Nephron (organoid): ENCODE results near the gene FIGN.

ENCODE experiments used
- H3K27ac Mint-ChIP-seq, 3 experiments: 2 replicates each; pipeline ENCODE4 v1.8.0; 2020; ENCODE audit warnings: mixed read lengths in 3 of 3, mild to moderate bottlenecking in 2 of 3, moderate library complexity in 1 of 3
- H3K27me3 Mint-ChIP-seq: 2 replicates; pipeline ENCODE4 v1.8.0; 2021; ENCODE audit warnings: low read depth, mild to moderate bottlenecking, moderate library complexity, mixed read lengths
- H3K36me3 Mint-ChIP-seq: 2 replicates; pipeline ENCODE4 v1.8.0; 2020; ENCODE audit warnings: low read depth, mixed read lengths
- H3K4me1 Mint-ChIP-seq: 2 replicates; pipeline ENCODE4 v1.8.0; 2020; ENCODE audit warnings: mixed read lengths
- H3K4me3 Mint-ChIP-seq, 3 experiments: 2 replicates each; pipeline ENCODE4 v1.8.0; 2020; ENCODE audit warnings: mild to moderate bottlenecking in 3 of 3, mixed read lengths in 3 of 3, moderate library complexity in 2 of 3
- H3K9me3 Mint-ChIP-seq: 2 replicates; pipeline ENCODE4 v1.8.0; 2020; ENCODE audit warnings: mixed read lengths
- CTCF ChIP-seq, 3 experiments: fragments of 200-600 bp; sonication (generic); IDR thresholded peaks; one replicate each; pipeline ENCODE4 v1.5.0; 2021; ENCODE audit warnings: antibody characterized with exemption in 3 of 3; ENCODE audit not compliant: unreplicated experiment in 3 of 3

FIGN gene

GRCh38 chr2:163717993-163718680 is 17.7 kb downstream of the FIGN start:
- no peak overlapping the region for H3K4me3 Mint-ChIP-seq
- H3K27me3 Mint-ChIP-seq = no peaks in the 10 kb centered on the region
- H3K36me3 Mint-ChIP-seq = peaks cover 1% of the 10 kb centered on the region
- peaks cover 39% of the 10 kb centered on the region for H3K4me1 Mint-ChIP-seq
- H3K9me3 Mint-ChIP-seq = no peaks in the 10 kb centered on the region
- TF ChIP-seq CTCF (IDR thresholded peaks at IDR 0.05; ENCODE audit: unreplicated experiment in 3 of 3) = no peak
- peak overlapping the region in 2 of 3 experiments; percentile 10 to 50 for H3K27ac Mint-ChIP-seq

DNA sequence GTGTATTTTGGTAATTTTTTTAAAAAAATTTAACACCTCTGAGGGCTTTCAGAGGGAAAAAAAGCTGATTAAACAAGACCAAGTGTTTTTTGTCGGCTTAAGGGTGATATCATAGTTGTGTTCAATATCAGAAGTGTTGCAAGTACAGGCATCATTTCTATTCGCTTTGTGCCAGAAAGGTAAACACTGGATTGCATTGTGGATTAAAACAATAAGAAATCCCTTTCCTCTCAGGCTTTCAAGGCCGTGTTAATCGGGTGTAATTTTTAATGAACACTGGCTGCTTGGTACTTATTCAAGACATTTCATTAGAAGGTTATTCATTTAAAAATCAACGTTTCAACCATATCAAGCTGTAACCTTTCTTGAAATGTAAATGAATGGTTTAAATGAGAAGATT is 18.3 kb downstream of the FIGN start:
- no peaks in the 10 kb centered on the region for H3K9me3 Mint-ChIP-seq
- no peak overlapping the region for H3K4me3 Mint-ChIP-seq
- no peak for TF ChIP-seq CTCF (IDR thresholded peaks at IDR 0.05; ENCODE audit: unreplicated experiment in 3 of 3)
- no peaks in the 10 kb centered on the region for H3K27me3 Mint-ChIP-seq
- peak overlapping the region in 2 of 3 experiments; percentile 10 to 50 for H3K27ac Mint-ChIP-seq
- H3K36me3 Mint-ChIP-seq = no peaks in the 10 kb centered on the region
- H3K4me1 Mint-ChIP-seq = peaks cover 39% of the 10 kb centered on the region

GRCh38 chr2:163716101-163716500 is 19.7 kb downstream of the FIGN start:
- no peaks in the 10 kb centered on the region for H3K9me3 Mint-ChIP-seq
- no peak overlapping the region for H3K4me3 Mint-ChIP-seq
- no peak overlapping the region for H3K27ac Mint-ChIP-seq
- peaks cover 39% of the 10 kb centered on the region for H3K4me1 Mint-ChIP-seq
- no peaks in the 10 kb centered on the region for H3K36me3 Mint-ChIP-seq
- TF ChIP-seq CTCF (IDR thresholded peaks at IDR 0.05; ENCODE audit: unreplicated experiment in 3 of 3) = no peak
- peaks cover 3% of the 10 kb centered on the region for H3K27me3 Mint-ChIP-seq

DNA sequence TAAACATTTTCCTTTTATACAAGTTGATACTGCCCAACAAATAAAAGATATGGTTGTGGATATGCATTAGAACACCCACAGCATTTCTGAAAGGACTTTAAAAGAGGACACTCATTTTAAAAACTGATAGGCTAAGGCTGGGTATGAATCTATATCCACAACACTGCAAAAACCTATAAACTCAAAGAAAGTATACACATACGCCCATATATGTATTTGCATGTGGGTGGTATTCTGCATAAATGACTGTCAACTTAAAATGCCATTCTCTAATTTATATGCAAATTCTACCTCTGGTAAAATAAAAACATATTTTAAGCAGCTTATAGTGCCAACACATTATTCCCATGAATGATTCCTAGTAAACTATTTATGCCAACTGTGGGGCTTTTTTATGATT is 20.1 kb downstream of the FIGN start:
- H3K4me1 Mint-ChIP-seq = peaks cover 39% of the 10 kb centered on the region
- no peak overlapping the region for H3K4me3 Mint-ChIP-seq

GRCh38 chr2:163715199-163715598 is 20.6 kb downstream of the FIGN start:
- Mint-ChIP-seq H3K4me1 (peaks cover 39% of the 10 kb centered on the region), H3K9me3 (no peaks in the 10 kb centered on the region), H3K36me3 (no peaks in the 10 kb centered on the region), H3K27ac (no peak overlapping the region), H3K27me3 (peaks cover 3% of the 10 kb centered on the region), H3K4me3 (no peak overlapping the region)
- no peak for TF ChIP-seq CTCF (IDR thresholded peaks at IDR 0.05; ENCODE audit: unreplicated experiment in 3 of 3)

More for the DNA sequence above, 20.1 kb downstream of the FIGN start:
- no peak for TF ChIP-seq CTCF (IDR thresholded peaks at IDR 0.05; ENCODE audit: unreplicated experiment in 3 of 3)
- H3K27ac Mint-ChIP-seq = no peak overlapping the region
- H3K27me3 Mint-ChIP-seq = peaks cover 3% of the 10 kb centered on the region
- H3K36me3 Mint-ChIP-seq = no peaks in the 10 kb centered on the region
- no peaks in the 10 kb centered on the region for H3K9me3 Mint-ChIP-seq
